Common myeloid progenitor, CD34-positive (primary cell): Measurements from ENCODE around the gene ZNF74.

Experiments used
- CTCF ChIA-PET: fragments of 350-600 bp; sonication (Branson Sonifier 250); formaldehyde crosslinking; loops from one replicate; lab custom pipeline; 2021; ENCODE audit warnings: antibody characterized with exemption; lab: Charles Lee
- POLR2A ChIA-PET: fragments of 350-600 bp; sonication (Branson Sonifier 250); formaldehyde crosslinking; loops from one replicate; lab custom pipeline; 2021; ENCODE audit warnings: antibody characterized with exemption; lab: Charles Lee
- DNase-seq, 3 donors: peaks; one replicate each; pipeline versions ENCODE4 v3.0.0 to v3.0.0-alpha.2; 2013
- H3K27ac ChIP-seq, 2 experiments: 1 replicate in 1 of 2; 2 replicates in 1 of 2; pipeline ENCODE4 v1.7.0; 2013; ENCODE audit warnings: inconsistent platforms in 2 of 2, low read length in 2 of 2, mild to moderate bottlenecking in 2 of 2, low read depth in 1 of 2, moderate library complexity in 1 of 2; ENCODE audit not compliant: severe bottlenecking in 2 of 2, insufficient read depth in 1 of 2, poor library complexity in 1 of 2
- H3K27me3 ChIP-seq, 5 experiments: replicated peaks in 2 of 5; 1 replicate in 3 of 5; 2 replicates in 2 of 5; pipeline versions ENCODE4 v1.6.1 to v1.7.0; 2013; ENCODE audit warnings: low read length in 4 of 5, mild to moderate bottlenecking in 2 of 5, moderate library complexity in 2 of 5, inconsistent platforms in 1 of 5; ENCODE audit not compliant: insufficient read depth in 5 of 5, control insufficient read depth in 4 of 5
- H3K36me3 ChIP-seq, 4 experiments: 1 replicate in 2 of 4; 2 replicates in 2 of 4; pipeline versions ENCODE4 v1.6.1 to v1.7.0; 2013; ENCODE audit warnings: low read length in 3 of 4, control low read depth in 1 of 4, mild to moderate bottlenecking in 1 of 4; ENCODE audit not compliant: control insufficient read depth in 4 of 4, insufficient read depth in 4 of 4
- H3K4me1 ChIP-seq, 4 experiments: 1 replicate in 3 of 4; 2 replicates in 1 of 4; pipeline versions ENCODE4 v1.6.1 to v1.7.1; 2013; ENCODE audit warnings: low read length in 3 of 4, mild to moderate bottlenecking in 3 of 4, control low read depth in 1 of 4, inconsistent platforms in 1 of 4, moderate library complexity in 1 of 4; ENCODE audit not compliant: control insufficient read depth in 4 of 4, insufficient read depth in 4 of 4; ENCODE audit errors: control extremely low read depth in 1 of 4
- H3K4me3 ChIP-seq, 7 experiments: 1 replicate in 4 of 7; 2 replicates in 3 of 7; pipeline versions ENCODE4 v1.5.1 to v1.7.0; 2013; ENCODE audit warnings: mild to moderate bottlenecking in 7 of 7, low read length in 6 of 7, moderate library complexity in 6 of 7, inconsistent platforms in 2 of 7, low read depth in 2 of 7, control low read depth in 1 of 7; ENCODE audit not compliant: insufficient read depth in 4 of 7, control insufficient read depth in 1 of 7; ENCODE audit errors: extremely low read depth in 1 of 7
- H3K9me3 ChIP-seq, 5 experiments: 1 replicate in 4 of 5; 2 replicates in 1 of 5; pipeline versions ENCODE4 v1.6.1 to v1.7.1; 2013; ENCODE audit warnings: low read length in 4 of 5, mild to moderate bottlenecking in 2 of 5, inconsistent platforms in 1 of 5, low read depth in 1 of 5, moderate library complexity in 1 of 5; ENCODE audit not compliant: control insufficient read depth in 4 of 5, insufficient read depth in 2 of 5; ENCODE audit errors: control extremely low read depth in 1 of 5
- WGBS: methylation state at CpG from one replicate; pipeline ENCODE4 v1.1.5; 2013; ENCODE audit not compliant: insufficient coverage; 5-methylcytosine and 5-hydroxymethylcytosine counted together

ZNF74 gene

GRCh38 chr22:20404881-20405280, 10.9 kb downstream of the ZNF74 start:
- Histone ChIP-seq H3K9me3 (no peaks in the 10 kb centered on the region), H3K4me1 (no peaks in the 10 kb centered on the region), H3K4me3 (no peak overlapping the region), H3K27me3 (no peaks in the 10 kb centered on the region), H3K36me3 (peaks cover 13 to 72% (median 42%) of the 10 kb centered on the region in 4 experiments), H3K27ac (no peak overlapping the region)
- ChIA-PET POLR2A (no interaction called here), CTCF (interaction anchor here (5.8 kb wide), 1 partner anchor 13 kb away, joined by 28 read pairs; no protein-coding TSS in a partner anchor)
- 96% methylated on average over 15 of the region's 18 CpGs for WGBS
- no peak for DNase-seq

- peaks cover 11 to 69% (median 41%) of the 10 kb centered on the region in 4 experiments for H3K36me3 ChIP-seq
- H3K4me1 ChIP-seq: no peaks in the 10 kb centered on the region
- H3K27ac ChIP-seq: no peak overlapping the region
- POLR2A ChIA-PET: no interaction called here
- no peak for DNase-seq
- 99% methylated on average over 37 of the region's 45 CpGs for WGBS
- CTCF ChIA-PET: interaction anchor here (5.8 kb wide), 1 partner anchor 13 kb away, joined by 28 read pairs; no protein-coding TSS in a partner anchor
- H3K4me3 ChIP-seq: no peak overlapping the region
- H3K27me3 ChIP-seq: no peaks in the 10 kb centered on the region
- H3K9me3 ChIP-seq: no peaks in the 10 kb centered on the region
Measured at GRCh38 chr22:20405291-20405930, 11.5 kb downstream of the ZNF74 start.

DNA sequence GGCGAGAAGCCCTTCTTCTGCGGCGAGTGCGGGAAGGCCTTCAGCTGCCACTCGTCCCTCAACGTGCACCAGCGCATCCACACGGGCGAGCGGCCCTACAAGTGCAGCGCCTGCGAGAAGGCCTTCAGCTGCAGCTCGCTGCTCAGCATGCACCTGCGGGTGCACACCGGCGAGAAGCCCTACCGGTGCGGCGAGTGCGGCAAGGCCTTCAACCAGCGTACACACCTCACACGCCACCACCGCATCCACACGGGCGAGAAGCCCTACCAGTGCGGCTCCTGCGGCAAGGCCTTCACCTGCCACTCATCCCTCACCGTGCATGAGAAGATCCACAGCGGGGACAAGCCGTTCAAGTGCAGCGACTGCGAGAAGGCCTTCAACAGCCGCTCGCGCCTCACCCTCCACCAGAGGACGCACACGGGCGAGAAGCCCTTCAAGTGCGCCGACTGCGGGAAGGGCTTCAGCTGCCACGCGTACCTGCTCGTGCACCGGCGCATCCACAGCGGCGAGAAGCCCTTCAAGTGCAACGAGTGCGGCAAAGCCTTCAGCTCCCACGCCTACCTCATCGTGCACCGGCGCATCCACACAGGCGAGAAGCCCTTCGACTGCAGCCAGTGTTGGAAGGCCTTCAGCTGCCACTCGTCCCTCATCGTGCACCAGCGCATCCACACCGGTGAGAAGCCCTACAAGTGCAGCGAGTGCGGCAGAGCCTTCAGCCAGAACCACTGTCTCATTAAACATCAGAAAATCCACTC, 12.2 kb downstream of the ZNF74 start:
- DNase-seq: no peak
- POLR2A ChIA-PET: no interaction called here
- H3K4me1 ChIP-seq: no peaks in the 10 kb centered on the region
- WGBS: 98% methylated on average over 62 of the region's 62 CpGs
- no peak overlapping the region for H3K27ac ChIP-seq
- no peaks in the 10 kb centered on the region for H3K27me3 ChIP-seq
- CTCF ChIA-PET: interaction anchor here (5.8 kb wide), 1 partner anchor 12 kb away, joined by 28 read pairs; no protein-coding TSS in a partner anchor
- peaks cover 8 to 62% (median 38%) of the 10 kb centered on the region in 4 experiments for H3K36me3 ChIP-seq
- H3K4me3 ChIP-seq: no peak overlapping the region
- H3K9me3 ChIP-seq: no peaks in the 10 kb centered on the region

GRCh38 chr22:20406686-20407408, 12.9 kb downstream of the ZNF74 start:
- H3K27ac ChIP-seq: no peak overlapping the region
- H3K27me3 ChIP-seq: no peaks in the 10 kb centered on the region
- ChIA-PET POLR2A (no interaction called here), CTCF (interaction anchor here (5.8 kb wide), 1 partner anchor 11 kb away, joined by 28 read pairs; no protein-coding TSS in a partner anchor)
- 97% methylated on average over 11 of the region's 13 CpGs for WGBS
- DNase-seq: no peak
- H3K4me3 ChIP-seq: no peak overlapping the region
- no peaks in the 10 kb centered on the region for H3K9me3 ChIP-seq
- H3K36me3 ChIP-seq: peaks cover 5 to 54% (median 33%) of the 10 kb centered on the region in 4 experiments
- no peaks in the 10 kb centered on the region for H3K4me1 ChIP-seq

DNA sequence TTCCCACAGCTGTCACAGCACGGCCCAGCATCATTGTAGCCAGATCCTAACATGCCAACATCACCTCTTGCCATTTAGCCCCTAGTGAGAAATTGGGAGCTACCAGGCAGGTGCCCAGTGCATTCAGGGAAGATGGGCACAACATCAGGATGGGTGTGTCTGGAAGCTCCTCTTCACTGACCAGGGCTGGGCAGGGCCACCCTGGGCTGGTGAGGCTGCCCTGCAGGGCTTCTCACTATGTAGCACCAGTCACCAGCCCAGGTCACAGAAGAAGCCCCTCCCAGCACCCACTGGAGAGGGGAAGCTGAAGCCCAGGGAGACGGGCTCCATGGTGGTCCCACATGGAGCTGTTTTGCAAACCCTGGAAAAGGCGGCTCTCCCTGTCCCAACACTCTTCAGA, 13.9 kb downstream of the ZNF74 start:
- Histone ChIP-seq H3K4me1 (no peaks in the 10 kb centered on the region), H3K4me3 (no peak overlapping the region), H3K27me3 (no peaks in the 10 kb centered on the region), H3K9me3 (no peaks in the 10 kb centered on the region), H3K27ac (no peak overlapping the region), H3K36me3 (peaks cover 5 to 48% (median 32%) of the 10 kb centered on the region in 4 experiments)
- DNase-seq: no peak
- ChIA-PET POLR2A (no interaction called here), CTCF (interaction anchor here (0.7 to 5.8 kb wide), 4 partner anchors 10 to 51 kb away, joined by 3 to 28 read pairs (median 4); no protein-coding TSS in a partner anchor)
- WGBS: 100% methylated on average over 1 of the region's 3 CpGs

DNA sequence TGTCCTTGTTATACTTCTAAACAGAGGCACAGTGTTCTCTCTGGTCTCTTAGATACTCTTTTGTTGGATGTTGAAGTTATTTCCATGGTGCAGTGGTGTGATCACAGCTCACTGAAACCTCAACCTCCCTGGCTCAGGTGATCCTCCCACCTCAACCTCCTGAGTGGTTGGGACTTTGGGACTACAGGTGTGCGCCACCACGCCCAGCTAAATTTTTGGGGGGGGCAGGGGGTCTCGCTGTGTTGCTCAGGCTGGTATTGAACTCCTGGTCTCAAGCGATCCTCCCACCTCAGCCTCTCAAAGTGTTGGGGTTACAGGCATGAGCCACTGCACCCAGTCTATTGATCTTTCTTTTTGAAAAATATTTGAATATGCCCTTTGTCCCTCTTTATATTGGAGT, 14.9 kb downstream of the ZNF74 start:
- H3K27me3 ChIP-seq: no peaks in the 10 kb centered on the region
- CTCF ChIA-PET: interaction anchor here (0.8 to 5.8 kb wide), 3 partner anchors 9 to 50 kb away, joined by 3 to 28 read pairs (median 5); no protein-coding TSS in a partner anchor
- 100% methylated on average over 2 of the region's 4 CpGs for WGBS
- H3K4me1 ChIP-seq: no peaks in the 10 kb centered on the region
- H3K9me3 ChIP-seq: no peaks in the 10 kb centered on the region
- POLR2A ChIA-PET: no interaction called here
- H3K36me3 ChIP-seq: peaks cover 3 to 38% (median 25%) of the 10 kb centered on the region in 4 experiments
- no peak overlapping the region for H3K27ac ChIP-seq
- no peak for DNase-seq
- no peak overlapping the region for H3K4me3 ChIP-seq
